ENCODE measurements around the gene GCK. TPM values are rescaled to one million over a fixed set of nuclear protein-coding genes. Genes with fewer than 3 reads are reported as not detected.

Gene GCK
- total and polyA plus RNA-seq, 2 of the 13 experiments (the other 11 are each of a cell fraction or from before 2014, with no cell fraction given): not detected

- no peak overlapping the region for H2AFZ ChIP-seq (ENCODE audit: low read length)
- no peak overlapping the region for H3K4me3 ChIP-seq (replicated peaks in 1 of 3; ENCODE audit: insufficient read depth in 1 of 3, low read depth in 2 of 3, low read length in 3 of 3)
- H3K36me3 ChIP-seq (replicated peaks in 1 of 2; ENCODE audit: control insufficient read depth in 1 of 2, insufficient read depth in 2 of 2, low read length in 2 of 2): no peaks in the 10 kb centered on the region
- ATAC-seq (no peak), FAIRE-seq (no peak), DNase-seq (ENCODE audit: low spot score) (no peak)
- intact Hi-C loops (cut with micrococcal nuclease; ENCODE audit: unreplicated experiment): no loop called here
- H3K4me2 ChIP-seq (ENCODE audit: low read depth, low read length): no peak overlapping the region
- H4K20me1 ChIP-seq (ENCODE audit: insufficient read depth, low read length): no peaks in the 10 kb centered on the region
- CTCF ChIA-PET (ENCODE audit: low intra/inter-chr PET ratio, low total read pairs): no interaction called here
- H3K9ac ChIP-seq (ENCODE audit: insufficient read depth, low read depth, low read length): no peak overlapping the region
- BruUV-seq (replicated peaks): no TSS peak
- in situ Hi-C loops (cut with HindIII; ENCODE audit: extremely low pct_ligation_motif_present, low pct_unique_long_range_greater_than_20kb): no loop called here
- H3K27ac ChIP-seq (ENCODE audit: extremely low read length, insufficient read depth, low read length): no peak overlapping the region
- TF ChIP-seq USF2 (IDR thresholded peaks at IDR 0.05; ENCODE audit: low read depth, low read length) (no peak), USF2 (CRISPR knock-in tag; IDR thresholded peaks at IDR 0.05; ENCODE audit: borderline replicate concordance) (no peak), DRAP1 (CRISPR knock-in tag; IDR thresholded peaks at IDR 0.05) (no peak), SPEN (CRISPR knock-in tag; IDR thresholded peaks at IDR 0.05; ENCODE audit: low read depth) (no peak), HOXA3 (CRISPR knock-in tag; IDR thresholded peaks at IDR 0.05) (no peak), MLLT10 (CRISPR knock-in tag; IDR thresholded peaks at IDR 0.05) (no peak), ZNF768 (CRISPR knock-in tag; IDR thresholded peaks at IDR 0.05) (peak; percentile 80)
- no peaks in the 10 kb centered on the region for H3K9me3 ChIP-seq (ENCODE audit: low read length)
- H3K4me1 ChIP-seq (ENCODE audit: insufficient read depth, low read length): peaks cover 57% of the 10 kb centered on the region
- H3K79me2 ChIP-seq (ENCODE audit: insufficient read depth, low read length): no peaks in the 10 kb centered on the region
- H3K27me3 ChIP-seq (ENCODE audit: control insufficient read depth in 1 of 2, insufficient read depth in 2 of 2, low read length in 2 of 2): peaks cover 0 to 2% of the 10 kb centered on the region in 2 experiments; a peak in 2 of 5 replicates
- POLR2A ChIA-PET: no interaction called here
- WGBS (ENCODE audit: low lambda C conversion rate): 25% methylated on average over 2 of the region's 2 CpGs
Observed at GRCh38 chr7:44094883-44095592, 94.2 kb downstream of the GCK start.

Data from HepG2 (cell line).